Adrenal gland (tissue), 12 donors: ENCODE measurements around the gene RBKS. TPM values are rescaled to one million over a fixed set of nuclear protein-coding genes. Genes with fewer than 3 reads are reported as not detected.

Experiments used
- DNase-seq, 7 donors: peaks; one replicate each; pipeline ENCODE4 v3.0.0-alpha.2; 2019 to 2020
- H3K27ac ChIP-seq, 5 donors: fragments of 200-600 bp; sonication (generic) in 4 of 5; 1 replicate in 3 of 5; 2 replicates in 2 of 5; pipeline versions ENCODE4 v1.5.1 to v1.8.0; 2016 to 2020; ENCODE audit warnings: mild to moderate bottlenecking in 1 of 5
- H3K27me3 ChIP-seq: fragments of 200-600 bp; 2 replicates; pipeline ENCODE4 v1.8.0; 2021
- H3K36me3 ChIP-seq, 2 donors: fragments of 200-600 bp; replicated peaks in 1 of 2; 1 replicate in 1 of 2; 2 replicates in 1 of 2; pipeline versions ENCODE4 v1.5.1 to v1.8.0; 2018 to 2022
- H3K4me1 ChIP-seq, 2 donors: fragments of 200-600 bp; replicated peaks in 1 of 2; 1 replicate in 1 of 2; 2 replicates in 1 of 2; pipeline versions ENCODE4 v1.5.1 to v1.8.0; 2018 to 2021
- H3K4me3 ChIP-seq, 4 donors: fragments of 200-600 bp; sonication (generic) in 3 of 4; one replicate each; pipeline ENCODE4 v1.5.1; 2016 to 2018
- H3K9me3 ChIP-seq, 3 donors: fragments of 200-600 bp; sonication (generic) in 1 of 3; replicated peaks in 1 of 3; 1 replicate in 2 of 3; 2 replicates in 1 of 3; pipeline versions ENCODE4 v1.5.1 to v1.8.0; 2016 to 2021
- POLR2A ChIP-seq, 2 donors: fragments of 450-650 bp; IDR thresholded peaks; one replicate each; pipeline ENCODE4 v1.6.1; 2017; ENCODE audit warnings: antibody characterized with exemption in 2 of 2, mild to moderate bottlenecking in 2 of 2, moderate library complexity in 1 of 2
- WGBS, 4 donors: extraction: QIAGEN DNeasy Blood & Tissue Kit in 2 of 4; methylation state at CpG; one replicate each; pipeline versions ENCODE4 v1.1.5 to v1.1.7; 2013 to 2017; 5-methylcytosine and 5-hydroxymethylcytosine counted together
- intact Hi-C, 2 donors: fragments of 100-400 bp; cut with DNase I; formaldehyde crosslinking; loops; one replicate each; pipeline versions ENCODE4 v1.14.1 to v1.15.0; 2022 to 2023
- polyA plus RNA-seq, 3 donors: library from polyadenylated mRNA; stranded (reverse); fragments of 200-250 nt in 2 of 3; fragments of 350-450 nt in 1 of 3; fragmentation: Illumina TruSeq in 1 of 3; extraction: RNeasy Lipid Tissue Mini Kit (QIAGEN cat#74804) in 1 of 3; gene quantifications; one replicate each; pipeline ENCODE4 v1.2.3, GENCODE V29; 2013 to 2014
- total RNA-seq, 9 donors: library from RNA; depleted of rRNA in 4 of 9; stranded (reverse); fragments of >200 nt in 4 of 9; fragments of 120-200 nt in 1 of 9; fragmentation: NEBNext Ultra II Directional in 1 of 9; extraction: Animal tissue kit (Norgen Biotek cat#: 25700) in 1 of 9; gene quantifications; one replicate each; pipeline versions ENCODE4 v1.1.0 to v1.2.4, GENCODE V29; 2013 to 2023
- TF ChIP-seq, protein P1 (sequence below), 6 experiments: fragments of 450-650 bp in 4 of 6; fragments of 200-600 bp in 2 of 6; sonication (generic) in 1 of 6; IDR thresholded peaks; 1 replicate in 5 of 6; 2 replicates in 1 of 6; pipeline versions ENCODE4 v1.5.1 to v1.8.0; 2016 to 2021; ENCODE audit warnings: antibody characterized with exemption in 6 of 6, mild to moderate bottlenecking in 2 of 6, moderate library complexity in 1 of 6
- donor health status: healthy with polysubstance abuse.
- donor health status: Bipolar disorder and iron deficiency.
- donor health status: DM: yes; HTN: yes; CAD: no.
- donor health status: DM: no; HTN: no; CAD: no.
- donor health status: DM: no; HTN: no; CAD: no.
- donor health status: DM: yes; HTN: yes; CAD: no.

Gene RBKS
- total and polyA plus RNA-seq, 12 donors: 9.1 to 54.4 (median 20.3) TPM

DNA sequence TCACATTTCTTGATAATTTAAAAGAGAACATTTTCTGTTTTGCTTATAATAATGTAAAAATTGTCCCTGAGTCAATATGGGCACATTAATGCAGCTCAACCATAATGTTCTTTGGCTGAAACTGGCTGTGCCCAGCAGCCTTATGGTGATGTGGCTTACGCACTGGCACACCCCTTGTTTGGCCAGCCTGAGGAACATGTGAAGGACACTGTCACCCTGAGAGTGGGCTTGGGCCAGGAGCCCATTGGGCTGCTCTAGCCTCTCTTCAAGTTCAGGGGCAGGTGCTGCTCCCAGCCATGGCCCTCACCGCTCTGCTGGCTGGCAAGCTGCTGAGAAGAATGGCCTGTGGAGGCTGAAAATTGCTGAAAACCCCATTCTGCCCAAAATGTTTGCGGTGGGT, 81.2 kb downstream of the RBKS start:
- Histone ChIP-seq H3K4me1 (peaks cover 0 to 13% of the 10 kb centered on the region in 2 donors), H3K27me3 (no peaks in the 10 kb centered on the region), H3K9me3 (no peaks in the 10 kb centered on the region), H3K36me3 (no peaks in the 10 kb centered on the region), H3K27ac (no peak overlapping the region), H3K4me3 (no peak overlapping the region)
- DNase-seq: no peak
- TF ChIP-seq, protein P1, sequence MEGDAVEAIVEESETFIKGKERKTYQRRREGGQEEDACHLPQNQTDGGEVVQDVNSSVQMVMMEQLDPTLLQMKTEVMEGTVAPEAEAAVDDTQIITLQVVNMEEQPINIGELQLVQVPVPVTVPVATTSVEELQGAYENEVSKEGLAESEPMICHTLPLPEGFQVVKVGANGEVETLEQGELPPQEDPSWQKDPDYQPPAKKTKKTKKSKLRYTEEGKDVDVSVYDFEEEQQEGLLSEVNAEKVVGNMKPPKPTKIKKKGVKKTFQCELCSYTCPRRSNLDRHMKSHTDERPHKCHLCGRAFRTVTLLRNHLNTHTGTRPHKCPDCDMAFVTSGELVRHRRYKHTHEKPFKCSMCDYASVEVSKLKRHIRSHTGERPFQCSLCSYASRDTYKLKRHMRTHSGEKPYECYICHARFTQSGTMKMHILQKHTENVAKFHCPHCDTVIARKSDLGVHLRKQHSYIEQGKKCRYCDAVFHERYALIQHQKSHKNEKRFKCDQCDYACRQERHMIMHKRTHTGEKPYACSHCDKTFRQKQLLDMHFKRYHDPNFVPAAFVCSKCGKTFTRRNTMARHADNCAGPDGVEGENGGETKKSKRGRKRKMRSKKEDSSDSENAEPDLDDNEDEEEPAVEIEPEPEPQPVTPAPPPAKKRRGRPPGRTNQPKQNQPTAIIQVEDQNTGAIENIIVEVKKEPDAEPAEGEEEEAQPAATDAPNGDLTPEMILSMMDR (IDR thresholded peaks at IDR 0.05): no peak
- no peak for TF ChIP-seq POLR2A (IDR thresholded peaks at IDR 0.05)
- 84 to 93% (median 88%) methylated on average over 3 of the region's 3 CpGs for WGBS, 4 donors
- intact Hi-C loops: no loop called here

DNA sequence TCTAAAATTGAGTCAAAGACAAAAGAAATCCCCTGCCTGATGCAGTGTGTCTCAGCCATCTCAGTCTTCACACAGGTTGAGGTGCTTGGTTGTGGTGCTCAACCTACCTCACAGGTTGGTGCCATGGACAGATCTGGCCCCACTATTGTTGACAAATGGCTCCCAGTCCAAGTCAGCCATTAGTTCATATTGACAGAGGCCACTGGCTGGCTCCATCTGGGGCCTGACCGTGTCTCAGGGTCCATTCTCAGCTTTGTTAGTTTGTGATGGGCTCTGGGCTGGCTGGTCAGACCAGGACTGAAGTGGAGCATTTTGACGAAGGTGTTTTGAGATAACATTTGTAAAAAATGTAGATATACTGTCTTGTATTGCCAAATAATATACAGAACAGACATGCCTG, 81.8 kb downstream of the RBKS start:
- 96 to 100% (median 97%) methylated on average over 2 of the region's 2 CpGs for WGBS, 4 donors
- no peak overlapping the region for H3K27ac ChIP-seq
- H3K4me1 ChIP-seq: peaks cover 0 to 13% of the 10 kb centered on the region in 2 donors
- TF ChIP-seq, protein P1 (IDR thresholded peaks at IDR 0.05): no peak
- TF ChIP-seq POLR2A (IDR thresholded peaks at IDR 0.05): no peak
- H3K4me3 ChIP-seq: no peak overlapping the region
- no peaks in the 10 kb centered on the region for H3K36me3 ChIP-seq
- no peaks in the 10 kb centered on the region for H3K9me3 ChIP-seq
- intact Hi-C loops: no loop called here
- no peaks in the 10 kb centered on the region for H3K27me3 ChIP-seq
- no peak for DNase-seq

DNA sequence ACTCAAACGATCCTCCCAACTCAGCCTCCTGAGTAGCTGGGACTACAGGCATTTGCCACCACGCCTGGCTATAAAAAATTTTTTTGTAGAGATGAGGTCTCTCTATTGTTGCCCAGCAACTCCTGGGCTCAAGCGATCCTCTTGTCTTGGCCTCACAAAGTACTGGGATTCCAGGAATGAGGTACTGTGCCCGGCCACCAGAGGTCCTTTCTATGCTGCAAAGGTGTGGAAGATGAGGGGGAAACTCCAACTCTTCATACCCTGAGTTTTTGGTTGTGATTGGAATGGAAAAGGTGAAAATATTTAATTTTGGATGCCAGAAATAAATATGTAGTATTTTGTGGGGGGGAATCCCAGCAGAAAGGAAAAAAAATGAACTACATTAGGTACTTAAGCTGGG, 82.7 kb downstream of the RBKS start:
- intact Hi-C loops: no loop called here
- Histone ChIP-seq H3K9me3 (no peaks in the 10 kb centered on the region), H3K4me1 (peaks cover 0 to 13% of the 10 kb centered on the region in 2 donors), H3K27me3 (no peaks in the 10 kb centered on the region), H3K36me3 (no peaks in the 10 kb centered on the region), H3K27ac (no peak overlapping the region), H3K4me3 (no peak overlapping the region)
- 87 to 97% (median 89%) methylated on average over 4 of the region's 4 CpGs for WGBS, 4 donors
- TF ChIP-seq POLR2A (IDR thresholded peaks at IDR 0.05): no peak
- TF ChIP-seq, protein P1 (IDR thresholded peaks at IDR 0.05): peak; percentile 17 to 57 (median 36)
- DNase-seq: peak in 4 of 7 donors; percentile 34 to 65 (median 44)

DNA sequence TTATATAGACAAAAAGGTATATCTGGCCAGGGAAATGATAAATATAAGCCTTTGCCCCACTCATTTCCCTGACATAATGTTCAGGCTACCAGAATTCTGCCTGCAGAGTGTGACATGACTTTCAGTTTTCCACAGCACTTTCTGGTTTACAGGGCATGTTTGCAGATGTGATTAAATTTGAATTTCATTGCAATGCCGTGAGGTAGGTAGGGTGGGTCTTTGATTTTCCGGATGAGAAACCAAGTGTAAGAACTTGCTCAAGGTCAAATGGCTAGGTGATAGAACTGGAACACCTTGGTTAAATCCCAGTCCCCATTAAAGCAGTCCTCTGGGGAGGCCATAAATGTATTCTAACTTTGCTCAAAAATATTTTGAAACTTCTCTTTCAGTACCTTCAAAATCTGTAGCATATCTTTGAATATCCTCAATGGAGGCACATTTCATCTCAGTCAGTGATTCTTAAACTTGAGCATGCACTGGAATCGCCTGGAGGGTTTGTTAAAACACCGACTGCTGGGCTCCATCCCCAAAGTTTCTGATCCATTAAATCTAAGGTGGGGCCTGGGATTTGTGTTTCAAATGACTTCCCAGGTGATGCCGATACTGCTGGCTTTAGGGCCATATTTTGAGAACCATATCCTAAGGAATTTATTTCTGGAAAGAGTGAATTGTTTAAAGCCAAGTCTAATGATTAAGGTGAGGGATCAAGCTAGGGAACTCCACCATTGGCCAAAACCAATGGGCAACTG, 83.7 kb downstream of the RBKS start:
- H3K27me3 ChIP-seq: no peaks in the 10 kb centered on the region
- 93 to 97% (median 94%) methylated on average over 5 of the region's 5 CpGs for WGBS, 4 donors
- no peaks in the 10 kb centered on the region for H3K9me3 ChIP-seq
- no peak overlapping the region for H3K4me3 ChIP-seq
- H3K4me1 ChIP-seq: peaks cover 0 to 13% of the 10 kb centered on the region in 2 donors
- no peak for DNase-seq
- no peaks in the 10 kb centered on the region for H3K36me3 ChIP-seq
- intact Hi-C loops: no loop called here
- no peak overlapping the region for H3K27ac ChIP-seq
- TF ChIP-seq POLR2A (IDR thresholded peaks at IDR 0.05): no peak

DNA sequence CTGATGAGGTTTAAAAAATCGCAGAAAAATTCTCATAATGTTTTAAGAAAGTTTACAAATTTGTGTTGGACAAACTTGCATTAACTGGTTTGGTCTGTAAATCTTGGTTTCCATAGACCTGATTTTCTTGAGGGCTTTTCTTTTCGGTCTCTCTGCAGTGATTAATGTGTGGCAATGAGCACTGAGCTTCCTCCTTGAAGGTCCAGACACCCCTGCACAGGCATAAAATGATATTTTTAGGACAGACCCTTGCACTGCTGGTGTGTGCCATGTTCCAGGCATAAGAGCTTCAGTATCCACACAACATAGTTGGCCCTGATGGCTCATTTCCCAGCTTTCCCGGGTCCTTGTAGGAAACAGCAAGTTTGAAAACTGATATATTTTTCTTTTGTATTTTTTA, 85.0 kb downstream of the RBKS start:
- Histone ChIP-seq H3K4me1 (peaks cover 0 to 12% of the 10 kb centered on the region in 2 donors), H3K4me3 (no peak overlapping the region), H3K27me3 (no peaks in the 10 kb centered on the region), H3K27ac (no peak overlapping the region), H3K9me3 (no peaks in the 10 kb centered on the region), H3K36me3 (no peaks in the 10 kb centered on the region)
- WGBS, 4 donors: 58 to 77% (median 69%) methylated on average over 3 of the region's 3 CpGs
- DNase-seq: no peak
- intact Hi-C loops: no loop called here
- TF ChIP-seq, protein P1 (IDR thresholded peaks at IDR 0.05): no peak
- TF ChIP-seq POLR2A (IDR thresholded peaks at IDR 0.05): no peak
